Brain microvascular endothelial cell (primary cell): Measurements from ENCODE around the gene TMED8.
A peak's percentile ranks its signal among the peaks of the same experiment; 100 is the strongest.

ENCODE experiments used
- DNase-seq: peaks from one replicate; pipeline ENCODE4 v3.0.0-alpha.2; 2020
- H3K27ac ChIP-seq: fragments of 250-450 bp; sonication (Bioruptor Pico); 2 replicates; pipeline ENCODE4 v1.5.1; 2020; ENCODE audit warnings: mild to moderate bottlenecking, moderate library complexity
- H3K27me3 ChIP-seq: fragments of 250-450 bp; sonication (Bioruptor Pico); replicated peaks from 2 replicates; pipeline ENCODE4 v1.5.1; 2020; ENCODE audit warnings: mild to moderate bottlenecking
- H3K36me3 ChIP-seq: fragments of 250-450 bp; sonication (Bioruptor Pico); replicated peaks from 2 replicates; pipeline ENCODE4 v1.5.1; 2020; ENCODE audit warnings: mild to moderate bottlenecking
- H3K4me3 ChIP-seq: 2 replicates; pipeline ENCODE4 v1.5.1; 2011; ENCODE audit warnings: low read depth, mild to moderate bottlenecking, control low read depth, low read length, moderate library complexity
- in situ Hi-C: cut with HindIII; loops from 2 replicates; pipeline ENCODE4 v1.10.0; 2017; ENCODE audit warnings: low sequenced_read_pairs, low pct_ligation_motif_present
- TF ChIP-seq, protein P1 (sequence below): IDR thresholded peaks from 2 replicates; pipeline ENCODE4 v1.5.1; 2011; ENCODE audit warnings: low read depth, mild to moderate bottlenecking, moderate library complexity, low read length, control low read depth, inconsistent platforms; ENCODE audit errors: missing control alignments

Gene TMED8

DNA sequence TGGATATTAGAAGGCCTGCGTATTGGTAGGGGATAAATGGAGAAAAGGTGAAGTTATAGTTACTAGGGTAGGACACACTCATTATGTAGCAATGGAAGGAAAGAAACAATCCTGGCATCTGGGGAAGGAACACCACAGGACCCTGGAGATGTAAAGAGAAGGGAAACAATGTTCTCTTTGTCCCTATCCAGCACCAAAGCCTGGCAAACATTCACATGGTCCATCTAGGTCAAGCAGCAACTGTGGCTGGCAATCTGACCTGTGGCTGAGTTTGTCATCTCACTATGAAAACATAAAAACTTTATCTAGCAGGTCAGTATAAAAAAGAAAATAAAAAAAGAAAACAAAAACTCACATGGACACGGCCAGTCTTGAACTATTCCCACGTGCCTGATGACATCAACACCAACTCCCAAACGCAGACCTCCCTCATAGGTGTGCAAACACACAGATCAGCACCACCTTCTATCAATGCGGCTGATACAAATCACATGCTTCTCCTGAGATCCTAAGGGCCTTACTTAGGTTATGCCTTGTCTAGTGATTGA is 58.8 kb downstream of the TMED8 start:
- H3K27me3 ChIP-seq = no peaks in the 10 kb centered on the region

DNA sequence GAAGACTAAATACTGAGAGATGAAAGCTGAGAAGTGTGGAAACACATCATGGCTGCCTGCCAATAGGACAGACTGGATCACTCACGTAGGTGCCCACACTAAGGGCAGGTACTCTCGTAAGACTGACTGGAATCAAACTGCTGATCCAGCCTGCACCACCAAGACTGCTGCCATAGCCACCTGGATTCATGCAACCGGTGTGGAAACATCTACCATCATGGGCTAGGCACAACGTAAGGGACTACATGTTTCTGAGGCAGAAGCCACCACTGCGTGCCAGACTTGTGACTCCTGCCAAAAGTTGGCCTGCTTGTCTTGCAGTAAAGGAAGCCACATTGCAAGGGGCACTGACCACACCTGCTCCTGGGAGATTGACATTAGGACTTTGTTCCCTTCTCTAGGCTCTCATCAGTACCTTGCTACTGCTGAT is 60.0 kb downstream of the TMED8 start:
- in situ Hi-C loops = no loop called here
- H3K27me3 ChIP-seq = no peaks in the 10 kb centered on the region
- DNase-seq = no peak
- TF ChIP-seq, protein P1, sequence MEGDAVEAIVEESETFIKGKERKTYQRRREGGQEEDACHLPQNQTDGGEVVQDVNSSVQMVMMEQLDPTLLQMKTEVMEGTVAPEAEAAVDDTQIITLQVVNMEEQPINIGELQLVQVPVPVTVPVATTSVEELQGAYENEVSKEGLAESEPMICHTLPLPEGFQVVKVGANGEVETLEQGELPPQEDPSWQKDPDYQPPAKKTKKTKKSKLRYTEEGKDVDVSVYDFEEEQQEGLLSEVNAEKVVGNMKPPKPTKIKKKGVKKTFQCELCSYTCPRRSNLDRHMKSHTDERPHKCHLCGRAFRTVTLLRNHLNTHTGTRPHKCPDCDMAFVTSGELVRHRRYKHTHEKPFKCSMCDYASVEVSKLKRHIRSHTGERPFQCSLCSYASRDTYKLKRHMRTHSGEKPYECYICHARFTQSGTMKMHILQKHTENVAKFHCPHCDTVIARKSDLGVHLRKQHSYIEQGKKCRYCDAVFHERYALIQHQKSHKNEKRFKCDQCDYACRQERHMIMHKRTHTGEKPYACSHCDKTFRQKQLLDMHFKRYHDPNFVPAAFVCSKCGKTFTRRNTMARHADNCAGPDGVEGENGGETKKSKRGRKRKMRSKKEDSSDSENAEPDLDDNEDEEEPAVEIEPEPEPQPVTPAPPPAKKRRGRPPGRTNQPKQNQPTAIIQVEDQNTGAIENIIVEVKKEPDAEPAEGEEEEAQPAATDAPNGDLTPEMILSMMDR = no peak
- no peak overlapping the region for H3K4me3 ChIP-seq
- no peaks in the 10 kb centered on the region for H3K36me3 ChIP-seq
- H3K27ac ChIP-seq = no peak overlapping the region

More for the DNA sequence above, 58.8 kb downstream of the TMED8 start:
- in situ Hi-C loops = no loop called here
- H3K27ac ChIP-seq = no peak overlapping the region
- no peaks in the 10 kb centered on the region for H3K36me3 ChIP-seq
- no peak overlapping the region for H3K4me3 ChIP-seq
- TF ChIP-seq, protein P1 = no peak
- DNase-seq = no peak

DNA sequence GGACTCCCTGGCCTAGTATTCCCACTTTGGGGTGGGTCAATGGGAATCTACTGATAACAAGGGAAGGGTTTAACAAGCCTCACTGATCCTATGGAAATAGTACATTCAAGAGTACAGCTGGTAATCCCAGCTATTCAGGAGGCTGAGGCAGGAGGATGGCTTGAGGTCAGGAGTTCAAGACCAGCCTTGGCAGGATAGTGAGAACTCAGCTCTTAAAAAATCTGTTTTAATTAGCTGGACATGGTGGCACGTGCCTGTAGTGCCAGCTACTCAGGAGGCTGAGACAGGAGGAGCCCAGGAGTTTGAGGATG is 60.7 kb downstream of the TMED8 start:
- Histone ChIP-seq H3K27ac (no peak overlapping the region), H3K36me3 (no peaks in the 10 kb centered on the region), H3K27me3 (no peaks in the 10 kb centered on the region), H3K4me3 (no peak overlapping the region)
- TF ChIP-seq, protein P1 = no peak
- in situ Hi-C loops = no loop called here
- DNase-seq = no peak

DNA sequence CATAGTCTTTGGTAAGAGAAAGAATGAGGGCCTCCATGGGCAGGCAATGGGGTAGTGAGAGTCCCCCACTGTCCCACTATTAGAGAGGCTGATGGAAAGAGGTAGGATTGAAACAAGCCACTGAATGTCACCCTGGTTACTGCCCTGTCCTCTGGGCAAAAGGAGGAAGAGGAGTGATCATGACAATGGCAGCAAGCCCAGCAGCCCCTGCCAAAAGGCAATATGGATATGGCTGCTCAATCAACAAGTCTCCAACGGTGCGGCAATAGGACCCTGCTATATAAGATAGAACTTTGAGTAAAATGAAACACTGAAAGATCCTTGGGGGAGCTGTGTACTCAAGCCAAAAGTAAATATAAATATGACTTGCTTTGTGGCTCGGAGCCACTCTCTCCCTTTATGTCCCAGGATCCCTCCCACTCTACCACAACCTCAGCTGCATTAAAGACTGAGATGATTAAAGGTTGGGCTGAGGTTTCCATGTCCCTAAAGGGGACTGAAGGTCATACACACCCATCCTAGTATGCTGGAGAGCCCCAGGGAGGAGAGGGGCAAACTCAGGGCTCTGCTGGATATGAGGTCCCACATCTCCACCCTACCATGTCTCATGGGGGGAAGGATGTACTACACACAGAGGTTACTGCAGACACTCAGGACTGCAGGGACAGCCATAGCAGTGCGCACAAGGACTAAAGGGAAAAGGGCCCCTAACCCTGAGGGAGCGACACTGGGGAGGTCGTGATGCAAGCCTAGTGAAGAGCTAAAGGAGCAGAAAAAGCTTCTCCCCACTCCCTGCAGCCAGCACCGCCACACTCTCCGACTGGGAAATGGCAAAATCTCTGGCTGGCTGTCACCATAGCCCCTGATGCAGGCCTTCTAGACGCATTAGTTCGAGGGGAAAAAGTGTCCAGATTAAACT is 62.1 kb downstream of the TMED8 start:
- Histone ChIP-seq H3K4me3 (no peak overlapping the region), H3K36me3 (no peaks in the 10 kb centered on the region), H3K27ac (no peak overlapping the region), H3K27me3 (no peaks in the 10 kb centered on the region)
- in situ Hi-C loops = no loop called here
- no peak for DNase-seq
- TF ChIP-seq, protein P1 = no peak

DNA sequence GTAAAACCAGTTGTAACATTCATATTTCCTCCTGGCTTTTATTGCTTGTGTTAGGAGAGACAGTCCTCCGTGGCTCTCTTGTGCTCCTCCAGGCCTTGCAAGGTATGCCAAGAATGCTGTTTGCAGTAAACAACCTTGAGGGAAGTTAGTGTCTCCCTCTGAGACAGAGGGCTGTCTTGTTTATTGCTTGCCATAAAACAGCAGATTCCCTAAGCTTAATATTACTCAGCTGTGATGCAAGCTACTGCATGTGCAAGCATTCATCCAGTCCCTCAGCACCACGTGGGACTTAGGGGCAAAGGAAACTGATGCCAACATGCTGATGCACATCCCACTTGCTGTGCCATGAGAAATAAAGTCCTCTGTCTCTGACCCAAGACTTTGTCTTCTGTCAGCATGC is 62.9 kb downstream of the TMED8 start:
- in situ Hi-C loops = no loop called here
- Histone ChIP-seq H3K4me3 (no peak overlapping the region), H3K27ac (no peak overlapping the region), H3K27me3 (no peaks in the 10 kb centered on the region), H3K36me3 (no peaks in the 10 kb centered on the region)
- DNase-seq = peak; percentile 26
- TF ChIP-seq, protein P1 = no peak
